Progenitor cell of endocrine pancreas (in vitro differentiated cells): ENCODE measurements around the gene GPR15LG. TPM values are rescaled to one million over a fixed set of nuclear protein-coding genes. Genes with fewer than 3 reads are reported as not detected.
"Not testable (repeated sequence)": the region's sequence is repeated elsewhere in the genome, so short reads cannot be mapped to it uniquely, and the experiment has no call there.

ENCODE experiments used
- DNase-seq: peaks from one replicate; pipeline ENCODE4 v3.0.0; 2021; ENCODE audit warnings: low spot score; ENCODE audit not compliant: unreplicated experiment
- H3K27ac Mint-ChIP-seq: 2 replicates; pipeline ENCODE4 v1.8.0; 2021; ENCODE audit warnings: mild to moderate bottlenecking, moderate library complexity, mixed read lengths
- H3K27me3 Mint-ChIP-seq: 2 replicates; pipeline ENCODE4 v1.8.0; 2021; ENCODE audit warnings: mixed read lengths
- H3K36me3 Mint-ChIP-seq: 2 replicates; pipeline ENCODE4 v1.8.0; 2022; ENCODE audit warnings: mixed read lengths; ENCODE audit not compliant: insufficient read depth
- H3K4me1 Mint-ChIP-seq: 2 replicates; pipeline ENCODE4 v1.8.0; 2021; ENCODE audit warnings: low read depth, mixed read lengths
- H3K4me3 Mint-ChIP-seq: 2 replicates; pipeline ENCODE4 v1.8.0; 2021; ENCODE audit warnings: low read depth, mild to moderate bottlenecking, moderate library complexity, mixed read lengths
- H3K9me3 Mint-ChIP-seq: 2 replicates; pipeline ENCODE4 v1.8.0; 2021; ENCODE audit warnings: low read depth, mixed read lengths
- long read RNA-seq: library from polyadenylated mRNA; unstranded; transcript quantifications from one replicate; pipeline ENCODE4 v2.0.0, GENCODE V29; 2020
- total RNA-seq: library from RNA; stranded (reverse); gene quantifications from 2 replicates; pipeline ENCODE4 v1.2.1, GENCODE V29; 2021
- TF ChIP-seq, protein P1 (sequence below): fragments of 200-600 bp; sonication (generic); IDR thresholded peaks from one replicate; pipeline ENCODE4 v1.5.0; 2021; ENCODE audit warnings: antibody characterized with exemption, mild to moderate bottlenecking; ENCODE audit not compliant: unreplicated experiment

Gene GPR15LG
- total RNA-seq: not detected in 2 replicates
- long read RNA-seq: 0 reads

DNA sequence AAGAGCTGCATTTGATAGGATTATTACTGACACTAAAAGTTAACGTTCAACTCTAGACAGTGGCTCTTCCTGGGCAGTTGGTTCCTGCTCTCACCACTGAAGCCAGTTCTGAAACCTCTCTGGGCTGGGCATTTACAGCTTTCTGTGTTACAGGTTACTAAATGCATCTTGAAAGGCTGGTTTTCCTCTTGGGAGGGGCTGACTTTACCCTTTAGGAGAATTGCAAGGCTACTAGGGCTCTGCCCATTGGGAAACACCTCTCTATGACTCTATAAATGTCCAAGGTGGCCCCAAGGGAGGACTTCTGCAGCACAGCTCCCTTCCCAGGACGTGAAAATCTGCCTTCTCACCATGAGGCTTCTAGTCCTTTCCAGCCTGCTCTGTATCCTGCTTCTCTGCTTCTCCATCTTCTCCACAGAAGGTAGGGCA is at the start of gene GPR15LG:
Gene GPR15LG, plus strand, starts transcription at position 301 of the 429 bp plus-strand sequence. Its CDS starts 51 bp downstream, at position 352.
- TF ChIP-seq, protein P1, sequence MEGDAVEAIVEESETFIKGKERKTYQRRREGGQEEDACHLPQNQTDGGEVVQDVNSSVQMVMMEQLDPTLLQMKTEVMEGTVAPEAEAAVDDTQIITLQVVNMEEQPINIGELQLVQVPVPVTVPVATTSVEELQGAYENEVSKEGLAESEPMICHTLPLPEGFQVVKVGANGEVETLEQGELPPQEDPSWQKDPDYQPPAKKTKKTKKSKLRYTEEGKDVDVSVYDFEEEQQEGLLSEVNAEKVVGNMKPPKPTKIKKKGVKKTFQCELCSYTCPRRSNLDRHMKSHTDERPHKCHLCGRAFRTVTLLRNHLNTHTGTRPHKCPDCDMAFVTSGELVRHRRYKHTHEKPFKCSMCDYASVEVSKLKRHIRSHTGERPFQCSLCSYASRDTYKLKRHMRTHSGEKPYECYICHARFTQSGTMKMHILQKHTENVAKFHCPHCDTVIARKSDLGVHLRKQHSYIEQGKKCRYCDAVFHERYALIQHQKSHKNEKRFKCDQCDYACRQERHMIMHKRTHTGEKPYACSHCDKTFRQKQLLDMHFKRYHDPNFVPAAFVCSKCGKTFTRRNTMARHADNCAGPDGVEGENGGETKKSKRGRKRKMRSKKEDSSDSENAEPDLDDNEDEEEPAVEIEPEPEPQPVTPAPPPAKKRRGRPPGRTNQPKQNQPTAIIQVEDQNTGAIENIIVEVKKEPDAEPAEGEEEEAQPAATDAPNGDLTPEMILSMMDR: no peak
- H3K27me3 Mint-ChIP-seq: no peaks in the 10 kb centered on the region
- no peak within 1 kb of the TSS for H3K4me3 Mint-ChIP-seq
- H3K9me3 Mint-ChIP-seq: no peaks in the 10 kb centered on the region
- peaks cover 6% of the 10 kb centered on the region for H3K4me1 Mint-ChIP-seq
- DNase-seq: no peak
- H3K36me3 Mint-ChIP-seq: no peaks in the 10 kb centered on the region
- H3K27ac Mint-ChIP-seq: no peak within 1 kb of the TSS

DNA sequence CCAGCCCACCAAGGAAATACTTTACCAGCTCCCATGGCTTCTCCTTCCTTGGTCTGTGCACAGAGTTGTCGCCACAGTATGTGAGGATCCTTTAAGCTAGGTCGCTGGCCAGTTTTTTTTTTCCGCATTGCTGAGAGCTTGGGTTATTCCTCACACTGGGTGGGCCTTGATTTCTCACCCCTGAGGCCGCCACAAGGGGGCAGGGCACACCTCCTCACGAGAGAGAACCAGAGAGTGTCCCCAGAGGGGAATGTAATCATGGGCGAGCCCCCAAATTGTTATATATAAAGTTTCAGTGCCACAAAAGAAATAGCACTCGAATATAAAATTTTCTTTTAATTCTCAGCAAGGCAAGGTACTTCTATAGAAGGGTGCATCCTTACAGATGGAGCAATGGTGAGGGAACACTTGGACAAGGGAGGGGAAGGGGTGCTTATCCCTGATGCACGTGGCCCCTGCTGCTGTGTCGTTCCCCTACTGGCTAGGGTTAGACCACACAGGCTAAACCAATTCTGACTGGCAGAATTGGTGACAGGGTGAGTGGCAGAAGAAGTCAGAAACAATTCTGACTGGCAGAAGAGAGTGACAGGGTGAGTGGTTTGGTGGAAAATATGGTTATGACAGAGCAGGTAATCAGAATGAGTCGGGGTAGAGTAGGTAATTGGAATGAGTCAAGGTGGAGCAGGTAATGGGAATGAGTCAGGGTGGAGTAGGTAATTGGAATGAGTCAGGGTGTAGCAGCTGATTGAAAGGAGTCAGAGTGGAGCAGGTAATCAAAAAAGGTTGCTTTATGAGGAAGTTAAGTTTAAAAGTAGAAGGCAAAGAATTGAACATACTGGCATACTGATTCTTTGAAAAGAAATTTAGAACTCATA is 47.5 kb upstream of the GPR15LG start:
- H3K4me3 Mint-ChIP-seq, DNase-seq, H3K27ac Mint-ChIP-seq, H3K36me3 Mint-ChIP-seq, H3K4me1 Mint-ChIP-seq: not testable (repeated sequence)
- Mint-ChIP-seq H3K9me3 (peaks cover 22% of the 10 kb centered on the region), H3K27me3 (peaks cover 10% of the 10 kb centered on the region)

DNA sequence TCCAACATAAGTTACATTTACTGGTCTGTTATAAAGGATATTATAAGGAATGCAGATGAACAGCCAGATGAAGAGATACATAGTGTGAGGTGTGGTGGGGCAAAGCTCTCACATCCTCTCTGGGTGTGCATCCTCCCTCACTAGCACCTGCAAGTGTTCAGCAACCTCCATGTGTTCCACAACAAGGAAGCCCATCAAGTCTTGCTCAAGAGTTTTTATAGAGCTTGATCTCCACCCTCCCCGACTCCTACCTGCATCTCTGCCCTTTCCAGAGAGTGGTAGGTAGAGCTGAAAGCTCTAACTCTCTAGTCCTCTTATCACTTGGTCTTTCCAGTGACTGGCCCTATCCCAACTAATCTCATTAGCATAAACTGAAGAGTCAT is 46.8 kb upstream of the GPR15LG start:
- H3K4me3 Mint-ChIP-seq: no peak overlapping the region
- peaks cover 22% of the 10 kb centered on the region for H3K9me3 Mint-ChIP-seq
- H3K27ac Mint-ChIP-seq: no peak overlapping the region
- no peak for DNase-seq
- no peaks in the 10 kb centered on the region for H3K4me1 Mint-ChIP-seq
- peaks cover 2% of the 10 kb centered on the region for H3K36me3 Mint-ChIP-seq
- H3K27me3 Mint-ChIP-seq: peaks cover 12% of the 10 kb centered on the region
- TF ChIP-seq, protein P1: no peak

DNA sequence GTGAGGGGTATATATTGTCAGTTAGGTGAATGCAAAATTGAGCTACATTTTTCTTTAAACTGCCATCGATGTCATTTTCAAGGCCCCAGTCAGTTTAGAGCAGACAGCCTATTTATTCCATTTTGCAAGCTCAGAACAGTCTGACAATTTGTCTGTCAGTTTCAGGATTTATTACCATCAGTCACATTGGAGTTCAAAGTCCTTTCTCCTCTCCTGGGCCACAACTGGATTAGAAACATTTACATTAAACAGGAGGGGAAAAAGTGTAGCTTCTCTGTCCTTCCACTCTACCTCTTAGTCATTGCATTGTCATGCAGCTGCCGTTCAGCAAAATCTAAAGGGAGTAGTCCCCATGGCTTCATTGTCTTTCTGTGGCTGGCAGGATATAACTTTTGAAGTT is 37.8 kb upstream of the GPR15LG start:
- no peak for DNase-seq
- no peak overlapping the region for H3K4me3 Mint-ChIP-seq
- no peaks in the 10 kb centered on the region for H3K36me3 Mint-ChIP-seq
- H3K27me3 Mint-ChIP-seq: peaks cover 16% of the 10 kb centered on the region
- no peaks in the 10 kb centered on the region for H3K9me3 Mint-ChIP-seq
- H3K27ac Mint-ChIP-seq: no peak overlapping the region
- H3K4me1 Mint-ChIP-seq: peaks cover 13% of the 10 kb centered on the region
- TF ChIP-seq, protein P1: no peak

DNA sequence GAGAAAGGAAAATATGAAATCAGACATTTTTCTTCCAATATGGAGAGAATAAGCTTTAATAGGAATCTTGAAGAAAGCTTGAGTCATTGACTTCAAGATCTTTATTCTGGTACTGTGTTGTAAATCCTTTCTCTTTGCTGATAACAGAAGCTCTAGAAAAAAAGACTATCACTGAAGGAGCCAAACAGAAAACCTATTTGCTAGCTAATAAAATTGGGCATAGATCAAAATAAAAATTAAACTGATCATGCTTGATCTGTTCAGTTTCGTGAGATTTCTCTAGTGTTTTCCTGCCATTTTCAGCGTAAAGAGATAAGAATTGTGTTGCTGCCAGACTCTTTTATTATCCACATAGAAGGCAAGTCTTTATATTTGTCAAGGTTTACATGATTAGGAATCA is 35.8 kb upstream of the GPR15LG start:
- peaks cover 18% of the 10 kb centered on the region for H3K4me1 Mint-ChIP-seq
- peaks cover 10% of the 10 kb centered on the region for H3K27me3 Mint-ChIP-seq
- H3K4me3 Mint-ChIP-seq: peak overlapping the region; percentile 15

More for the DNA sequence above, 35.8 kb upstream of the GPR15LG start:
- TF ChIP-seq, protein P1: no peak
- Mint-ChIP-seq H3K9me3 (no peaks in the 10 kb centered on the region), H3K36me3 (peaks cover 1% of the 10 kb centered on the region), H3K27ac (peak overlapping the region; percentile 99)
- no peak for DNase-seq
